ELR (cell line): ENCODE results near the gene MACROD2.
A peak's percentile ranks its signal among the peaks of the same experiment; 100 is the strongest.
"Not testable (repeated sequence)": the region's sequence is repeated elsewhere in the genome, so short reads cannot be mapped to it uniquely, and the experiment has no call there.

Source experiments
- DNase-seq: peaks from one replicate; pipeline ENCODE4 v3.0.0-alpha.2; 2015; ENCODE audit warnings: low read depth

Gene MACROD2

GRCh38 chr20:14266246-14266645 lies 270.9 kb downstream of the MACROD2 start:
- DNase-seq = no peak

- not testable (repeated sequence) for DNase-seq
Observed at GRCh38 chr20:14270751-14271150, 275.4 kb downstream of the MACROD2 start.

GRCh38 chr20:14282140-14282539 lies 286.8 kb downstream of the MACROD2 start:
- DNase-seq = no peak

- no peak for DNase-seq
Observed at GRCh38 chr20:14284443-14284842, 289.1 kb downstream of the MACROD2 start.

- DNase-seq = peak; percentile 47
Observed at GRCh38 chr20:14288341-14289330, 293.3 kb downstream of the MACROD2 start.

- DNase-seq = no peak
Observed at GRCh38 chr20:14291502-14291901, 296.2 kb downstream of the MACROD2 start.

GRCh38 chr20:14295238-14295637 lies 299.9 kb downstream of the MACROD2 start:
- DNase-seq = no peak

GRCh38 chr20:14295770-14296309 lies 300.5 kb downstream of the MACROD2 start:
- no peak for DNase-seq

GRCh38 chr20:14299831-14300230 lies 304.5 kb downstream of the MACROD2 start:
- no peak for DNase-seq

- no peak for DNase-seq
Observed at GRCh38 chr20:14303106-14303505, 307.8 kb downstream of the MACROD2 start.

- DNase-seq = no peak
Observed at GRCh38 chr20:14303651-14304050, 308.3 kb downstream of the MACROD2 start.

- DNase-seq = no peak
Observed at GRCh38 chr20:14304472-14304871, 309.2 kb downstream of the MACROD2 start.

GRCh38 chr20:14307956-14308355 lies 312.6 kb downstream of the MACROD2 start:
- no peak for DNase-seq

- no peak for DNase-seq
Observed at GRCh38 chr20:14310977-14311627, 315.8 kb downstream of the MACROD2 start.

GRCh38 chr20:14312001-14312400 lies 316.7 kb downstream of the MACROD2 start:
- DNase-seq = no peak

GRCh38 chr20:14313341-14314020 lies 318.2 kb downstream of the MACROD2 start:
- DNase-seq = no peak

- no peak for DNase-seq
Observed at GRCh38 chr20:14319704-14320103, 324.4 kb downstream of the MACROD2 start.

- DNase-seq = no peak
Observed at GRCh38 chr20:14331646-14332045, 336.3 kb downstream of the MACROD2 start.

- DNase-seq = no peak
Observed at GRCh38 chr20:14332866-14333265, 337.6 kb downstream of the MACROD2 start.

- no peak for DNase-seq
Observed at GRCh38 chr20:14333721-14334120, 338.4 kb downstream of the MACROD2 start.

- peak; percentile 18 for DNase-seq
Observed at GRCh38 chr20:14334306-14334930, 339.1 kb downstream of the MACROD2 start.

GRCh38 chr20:14335052-14335451 lies 339.7 kb downstream of the MACROD2 start:
- no peak for DNase-seq
